ENCODE results near the gene ADAMTSL4.

DNA sequence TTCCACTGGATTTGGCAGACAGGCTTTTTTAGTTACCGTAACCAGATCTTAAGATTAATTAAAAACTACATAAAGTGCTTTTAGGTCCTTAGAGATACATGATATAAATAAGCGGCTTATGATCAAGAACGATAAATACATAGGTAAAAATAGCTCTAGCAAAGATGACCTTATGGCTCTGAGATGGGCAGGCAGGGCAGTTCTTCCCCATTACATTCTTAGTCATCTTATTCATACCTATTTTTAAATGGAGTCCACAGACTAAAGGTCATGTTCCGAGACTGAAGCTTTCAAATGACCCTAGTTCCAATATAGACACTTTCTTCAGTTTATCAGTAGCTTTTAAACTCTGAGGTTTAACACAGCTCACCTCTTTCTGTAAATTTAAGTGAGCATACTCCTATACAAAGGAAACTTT is 25.9 kb downstream of the ADAMTSL4 start:
- TF ChIP-seq, protein P1, sequence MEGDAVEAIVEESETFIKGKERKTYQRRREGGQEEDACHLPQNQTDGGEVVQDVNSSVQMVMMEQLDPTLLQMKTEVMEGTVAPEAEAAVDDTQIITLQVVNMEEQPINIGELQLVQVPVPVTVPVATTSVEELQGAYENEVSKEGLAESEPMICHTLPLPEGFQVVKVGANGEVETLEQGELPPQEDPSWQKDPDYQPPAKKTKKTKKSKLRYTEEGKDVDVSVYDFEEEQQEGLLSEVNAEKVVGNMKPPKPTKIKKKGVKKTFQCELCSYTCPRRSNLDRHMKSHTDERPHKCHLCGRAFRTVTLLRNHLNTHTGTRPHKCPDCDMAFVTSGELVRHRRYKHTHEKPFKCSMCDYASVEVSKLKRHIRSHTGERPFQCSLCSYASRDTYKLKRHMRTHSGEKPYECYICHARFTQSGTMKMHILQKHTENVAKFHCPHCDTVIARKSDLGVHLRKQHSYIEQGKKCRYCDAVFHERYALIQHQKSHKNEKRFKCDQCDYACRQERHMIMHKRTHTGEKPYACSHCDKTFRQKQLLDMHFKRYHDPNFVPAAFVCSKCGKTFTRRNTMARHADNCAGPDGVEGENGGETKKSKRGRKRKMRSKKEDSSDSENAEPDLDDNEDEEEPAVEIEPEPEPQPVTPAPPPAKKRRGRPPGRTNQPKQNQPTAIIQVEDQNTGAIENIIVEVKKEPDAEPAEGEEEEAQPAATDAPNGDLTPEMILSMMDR (IDR thresholded peaks at IDR 0.05; ENCODE audit: low read depth, low read length) = no peak
- no peak for TF ChIP-seq POLR2A (IDR thresholded peaks at IDR 0.05; ENCODE audit: extremely low read depth, insufficient read length)

All from NB4 (cell line).